Measurements from ENCODE around the gene MRPL23. TPM values are rescaled to one million over a fixed set of nuclear protein-coding genes. Genes with fewer than 3 reads are reported as not detected.

Gene MRPL23
- polyA plus RNA-seq, 1 donor (not counting 4 experiments of a cell fraction or from before 2014, with no cell fraction given): 68.2 TPM

DNA sequence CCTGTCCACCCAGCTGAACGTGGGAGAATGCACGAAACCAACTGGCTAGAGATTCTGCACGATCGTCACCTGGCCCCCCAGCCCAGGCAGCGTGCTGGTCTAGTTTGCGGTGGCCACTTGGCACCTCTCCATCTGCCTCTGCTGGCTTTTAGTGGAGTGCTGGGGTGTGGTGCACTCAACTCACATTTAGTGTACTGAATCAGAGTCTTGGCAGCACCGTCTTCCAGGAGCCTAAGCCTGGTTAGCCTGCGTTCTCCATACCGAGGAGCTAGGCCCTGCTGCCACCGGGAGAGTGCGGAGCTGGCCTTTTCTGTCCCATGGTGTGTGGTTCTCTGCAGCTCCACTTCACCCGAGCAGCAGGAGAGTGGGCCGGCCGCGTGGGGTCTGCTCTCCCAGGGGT is 2.8 kb downstream of the MRPL23 start:
- H3K27ac ChIP-seq (ENCODE audit: control insufficient read depth, insufficient read depth, low read length): no peak overlapping the region
- no peak for TF ChIP-seq EZH2 (IDR thresholded peaks at IDR 0.05; ENCODE audit: low read length)
- TF ChIP-seq, protein P1, sequence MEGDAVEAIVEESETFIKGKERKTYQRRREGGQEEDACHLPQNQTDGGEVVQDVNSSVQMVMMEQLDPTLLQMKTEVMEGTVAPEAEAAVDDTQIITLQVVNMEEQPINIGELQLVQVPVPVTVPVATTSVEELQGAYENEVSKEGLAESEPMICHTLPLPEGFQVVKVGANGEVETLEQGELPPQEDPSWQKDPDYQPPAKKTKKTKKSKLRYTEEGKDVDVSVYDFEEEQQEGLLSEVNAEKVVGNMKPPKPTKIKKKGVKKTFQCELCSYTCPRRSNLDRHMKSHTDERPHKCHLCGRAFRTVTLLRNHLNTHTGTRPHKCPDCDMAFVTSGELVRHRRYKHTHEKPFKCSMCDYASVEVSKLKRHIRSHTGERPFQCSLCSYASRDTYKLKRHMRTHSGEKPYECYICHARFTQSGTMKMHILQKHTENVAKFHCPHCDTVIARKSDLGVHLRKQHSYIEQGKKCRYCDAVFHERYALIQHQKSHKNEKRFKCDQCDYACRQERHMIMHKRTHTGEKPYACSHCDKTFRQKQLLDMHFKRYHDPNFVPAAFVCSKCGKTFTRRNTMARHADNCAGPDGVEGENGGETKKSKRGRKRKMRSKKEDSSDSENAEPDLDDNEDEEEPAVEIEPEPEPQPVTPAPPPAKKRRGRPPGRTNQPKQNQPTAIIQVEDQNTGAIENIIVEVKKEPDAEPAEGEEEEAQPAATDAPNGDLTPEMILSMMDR (optimal IDR thresholded peaks at IDR 0.05 in 1 of 3, IDR thresholded peaks at IDR 0.05 in 1 of 3, conservative IDR thresholded peaks at IDR 0.05 in 1 of 3; ENCODE audit: extremely low read depth in 1 of 3, insufficient read depth in 2 of 3, low read length in 3 of 3): no peak
- no peak overlapping the region for H3K4me3 ChIP-seq (ENCODE audit: control insufficient read depth in 2 of 3, extremely low read depth in 1 of 3, insufficient read depth in 2 of 3, low read depth in 1 of 3, low read length in 3 of 3)
- no peaks in the 10 kb centered on the region for H3K27me3 ChIP-seq (ENCODE audit: control insufficient read depth, extremely low read depth, insufficient read depth, low read length)
- no peaks in the 10 kb centered on the region for H3K9me1 ChIP-seq (ENCODE audit: control insufficient read depth, extremely low read depth, insufficient read depth, low read length)
- dilution Hi-C loops (cut with MboI; ENCODE audit: extremely low pct_ligation_motif_present, low sequenced_read_pairs): no loop called here
- no peaks in the 10 kb centered on the region for H3K9me3 ChIP-seq (ENCODE audit: control insufficient read depth, low read depth, low read length)
- FAIRE-seq (peak; percentile 44), DNase-seq (ENCODE audit: low read depth, low spot score) (no peak)
- no peak overlapping the region for H2AFZ ChIP-seq (ENCODE audit: control insufficient read depth, low read length)
- no peak overlapping the region for H3K4me2 ChIP-seq (ENCODE audit: control insufficient read depth, extremely low read depth, insufficient read depth, low read depth, low read length)
- H3K79me2 ChIP-seq (ENCODE audit: control insufficient read depth, insufficient read depth, low read length): no peaks in the 10 kb centered on the region
- H3K9ac ChIP-seq (ENCODE audit: control insufficient read depth, extremely low read depth, insufficient read depth, low read length): no peak overlapping the region
- no peaks in the 10 kb centered on the region for H3K4me1 ChIP-seq (ENCODE audit: control insufficient read depth, extremely low read depth, insufficient read depth, low read length)
- no peaks in the 10 kb centered on the region for H4K20me1 ChIP-seq (ENCODE audit: control insufficient read depth, extremely low read depth, insufficient read depth, low read length)
- H3K36me3 ChIP-seq (ENCODE audit: control insufficient read depth in 2 of 2, extremely low read depth in 1 of 2, insufficient read depth in 2 of 2, low read length in 2 of 2): no peaks in the 10 kb centered on the region

DNA sequence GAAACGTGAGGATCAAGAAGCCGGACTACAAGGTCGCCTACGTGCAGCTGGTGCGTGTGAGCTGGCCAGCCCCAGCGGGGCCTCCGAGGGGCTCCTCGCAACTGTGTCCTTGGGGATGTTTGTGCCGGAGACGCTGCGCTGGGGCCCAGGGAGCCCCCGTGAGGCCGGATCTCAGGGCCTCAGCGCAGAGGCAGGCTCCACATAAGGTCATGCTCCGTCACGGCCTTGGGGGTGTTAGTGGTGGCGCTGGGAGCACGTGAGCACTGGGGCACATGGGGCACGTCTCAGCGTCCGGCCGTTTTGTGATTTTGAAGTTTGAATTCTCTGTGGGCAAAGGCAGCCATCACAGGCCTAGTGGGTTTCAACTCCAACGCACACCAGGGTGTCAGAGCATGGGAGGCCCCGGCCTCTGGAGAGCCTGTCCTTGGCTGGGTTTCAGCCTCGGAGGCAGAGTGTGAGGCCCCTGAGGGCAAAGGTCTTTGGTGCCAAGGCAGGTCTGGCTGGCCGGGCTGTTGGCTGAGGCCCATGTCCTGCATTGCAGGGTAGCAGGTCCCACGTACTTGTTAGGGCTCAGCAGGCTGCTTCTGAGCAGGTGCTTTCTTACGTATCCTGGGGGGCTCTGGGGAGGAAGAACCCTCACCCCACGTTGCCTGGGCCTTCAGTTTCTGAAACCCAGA is 5.8 kb downstream of the MRPL23 start:
- Histone ChIP-seq H3K36me3 (ENCODE audit: control insufficient read depth in 2 of 2, extremely low read depth in 1 of 2, insufficient read depth in 2 of 2, low read length in 2 of 2) (no peaks in the 10 kb centered on the region), H3K27ac (ENCODE audit: control insufficient read depth, insufficient read depth, low read length) (no peak overlapping the region), H3K9ac (ENCODE audit: control insufficient read depth, extremely low read depth, insufficient read depth, low read length) (no peak overlapping the region), H3K9me1 (ENCODE audit: control insufficient read depth, extremely low read depth, insufficient read depth, low read length) (no peaks in the 10 kb centered on the region), H3K9me3 (ENCODE audit: control insufficient read depth, low read depth, low read length) (no peaks in the 10 kb centered on the region), H4K20me1 (ENCODE audit: control insufficient read depth, extremely low read depth, insufficient read depth, low read length) (no peaks in the 10 kb centered on the region), H3K4me2 (ENCODE audit: control insufficient read depth, extremely low read depth, insufficient read depth, low read depth, low read length) (no peak overlapping the region), H3K79me2 (ENCODE audit: control insufficient read depth, insufficient read depth, low read length) (no peaks in the 10 kb centered on the region), H2AFZ (ENCODE audit: control insufficient read depth, low read length) (no peak overlapping the region), H3K27me3 (ENCODE audit: control insufficient read depth, extremely low read depth, insufficient read depth, low read length) (no peaks in the 10 kb centered on the region), H3K4me3 (ENCODE audit: control insufficient read depth in 2 of 3, extremely low read depth in 1 of 3, insufficient read depth in 2 of 3, low read depth in 1 of 3, low read length in 3 of 3) (no peak overlapping the region), H3K4me1 (ENCODE audit: control insufficient read depth, extremely low read depth, insufficient read depth, low read length) (no peaks in the 10 kb centered on the region)
- TF ChIP-seq EZH2 (IDR thresholded peaks at IDR 0.05; ENCODE audit: low read length): no peak
- TF ChIP-seq, protein P1 (optimal IDR thresholded peaks at IDR 0.05 in 1 of 3, IDR thresholded peaks at IDR 0.05 in 1 of 3, conservative IDR thresholded peaks at IDR 0.05 in 1 of 3; ENCODE audit: extremely low read depth in 1 of 3, insufficient read depth in 2 of 3, low read length in 3 of 3): no peak
- no peak for FAIRE-seq
- no peak for DNase-seq (ENCODE audit: low read depth, low spot score)
- dilution Hi-C loops (cut with MboI; ENCODE audit: extremely low pct_ligation_motif_present, low sequenced_read_pairs): no loop called here

Data from keratinocyte (primary cell).